IMR-90 (cell line): ENCODE measurements around the gene GMPR. TPM values are rescaled to one million over a fixed set of nuclear protein-coding genes. Genes with fewer than 3 reads are reported as not detected.

Experiments used
- CEBPB ChIP-seq: IDR thresholded peaks from 2 replicates; pipeline ENCODE4 v1.6.1; 2012; ENCODE audit warnings: low read depth, low read length, improper control_type of control experiment
- RCOR1 ChIP-seq: IDR thresholded peaks from 2 replicates; pipeline ENCODE4 v1.6.1; 2012; ENCODE audit warnings: mild to moderate bottlenecking, low read length, improper control_type of control experiment; ENCODE audit not compliant: insufficient replicate concordance
- USF2 ChIP-seq: fragments of 150-350 bp; IDR thresholded peaks from 2 replicates; pipeline ENCODE4 v1.6.1; 2017; ENCODE audit warnings: mild to moderate bottlenecking, antibody characterized with exemption, low read length, low read depth
- polyA plus RNA-seq, 3 experiments: library from polyadenylated mRNA; depleted of rRNA; stranded (reverse); fragments of >200 nt; gene quantifications; 2 replicates each; pipeline ENCODE4 v1.2.3, GENCODE V29; 2012; ENCODE audit warnings: low replicate concordance in 1 of 3
- total RNA-seq: library from RNA; depleted of rRNA; stranded (reverse); fragments of >200 nt; gene quantifications from 2 replicates; pipeline ENCODE4 v1.2.3, GENCODE V29; 2012

GMPR gene
- total and polyA plus RNA-seq, 2 of the 4 experiments (the other 2 are of a cell fraction) = 6.3 to 8.6 TPM

GRCh38 chr6:16331384-16332174 is 93.2 kb downstream of the GMPR start (continued):
- no peak for TF ChIP-seq USF2
- no peak for TF ChIP-seq RCOR1
- TF ChIP-seq CEBPB = peak; percentile 60; the same call in 1 of the 2 replicates
